ENCODE measurements around the gene RNF126.

DNA sequence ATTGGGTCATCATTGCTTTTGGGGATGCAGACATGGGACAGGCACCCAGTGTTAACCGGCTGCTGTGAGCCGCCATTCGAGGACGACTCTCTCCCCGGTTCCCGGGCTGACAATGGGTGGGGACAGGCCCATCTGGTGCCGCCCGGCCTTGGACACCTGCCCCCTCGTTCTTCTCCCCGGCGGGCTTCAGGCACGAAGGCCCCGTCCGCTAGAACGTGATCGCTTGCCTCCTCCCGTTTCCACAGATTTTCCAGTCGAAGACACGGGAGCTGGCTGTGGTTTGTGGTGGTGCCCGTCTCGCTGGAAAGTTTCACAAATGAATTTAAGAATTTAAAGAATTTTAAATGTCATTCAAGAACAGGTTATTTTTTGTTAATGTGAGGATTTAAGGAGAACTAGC, 47.8 kb upstream of the RNF126 start:
- TF ChIP-seq, protein P1, sequence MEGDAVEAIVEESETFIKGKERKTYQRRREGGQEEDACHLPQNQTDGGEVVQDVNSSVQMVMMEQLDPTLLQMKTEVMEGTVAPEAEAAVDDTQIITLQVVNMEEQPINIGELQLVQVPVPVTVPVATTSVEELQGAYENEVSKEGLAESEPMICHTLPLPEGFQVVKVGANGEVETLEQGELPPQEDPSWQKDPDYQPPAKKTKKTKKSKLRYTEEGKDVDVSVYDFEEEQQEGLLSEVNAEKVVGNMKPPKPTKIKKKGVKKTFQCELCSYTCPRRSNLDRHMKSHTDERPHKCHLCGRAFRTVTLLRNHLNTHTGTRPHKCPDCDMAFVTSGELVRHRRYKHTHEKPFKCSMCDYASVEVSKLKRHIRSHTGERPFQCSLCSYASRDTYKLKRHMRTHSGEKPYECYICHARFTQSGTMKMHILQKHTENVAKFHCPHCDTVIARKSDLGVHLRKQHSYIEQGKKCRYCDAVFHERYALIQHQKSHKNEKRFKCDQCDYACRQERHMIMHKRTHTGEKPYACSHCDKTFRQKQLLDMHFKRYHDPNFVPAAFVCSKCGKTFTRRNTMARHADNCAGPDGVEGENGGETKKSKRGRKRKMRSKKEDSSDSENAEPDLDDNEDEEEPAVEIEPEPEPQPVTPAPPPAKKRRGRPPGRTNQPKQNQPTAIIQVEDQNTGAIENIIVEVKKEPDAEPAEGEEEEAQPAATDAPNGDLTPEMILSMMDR (conservative IDR thresholded peaks at IDR 0.05; ENCODE audit: low read depth, low read length): no peak
- no peak for TF ChIP-seq EZH2 (IDR thresholded peaks at IDR 0.05; ENCODE audit: borderline replicate concordance, low read depth, low read length, poor library complexity, severe bottlenecking)

All from A673 (cell line).